HepG2 (cell line): ENCODE data around the gene UQCRC2. TPM values are rescaled to one million over a fixed set of nuclear protein-coding genes. Genes with fewer than 3 reads are reported as not detected.

Experiments
- ATF1 ChIP-seq: IDR thresholded peaks from 2 replicates; pipeline ENCODE4 v1.6.1; 2016; ENCODE audit warnings: mild to moderate bottlenecking, control low read depth
- CCAR2 ChIP-seq: fragments of 200-400 bp; formaldehyde crosslinking; optimal IDR thresholded peaks from 2 replicates; pipeline ENCODE3; 2018; ENCODE audit warnings: low read depth, mild to moderate bottlenecking, low read length, moderate library complexity
- HMG20A ChIP-seq: IDR thresholded peaks from 2 replicates; pipeline ENCODE4 v1.6.1; 2016; ENCODE audit warnings: borderline replicate concordance
- KDM4B ChIP-seq: sonication (generic); formaldehyde crosslinking; IDR thresholded peaks from 2 replicates; pipeline ENCODE4 v1.4.0; 2020; ENCODE audit warnings: missing genetic modification reagents
- KLF6 ChIP-seq: IDR thresholded peaks from 2 replicates; pipeline ENCODE4 v1.8.0; 2016; ENCODE audit warnings: missing biosample characterization, missing genetic modification reagents
- NFATC3 ChIP-seq: sonication (generic); formaldehyde crosslinking; IDR thresholded peaks from 2 replicates; pipeline ENCODE4 v1.5.1; 2020; ENCODE audit warnings: mild to moderate bottlenecking, missing genetic modification reagents
- NR3C1 ChIP-seq: sonication (generic); formaldehyde crosslinking; IDR thresholded peaks from 2 replicates; pipeline ENCODE4 v1.4.0; 2020; ENCODE audit warnings: missing genetic modification reagents
- SMARCE1 ChIP-seq: fragments of 450-650 bp; IDR thresholded peaks from 2 replicates; pipeline ENCODE4 v1.6.1; 2017; ENCODE audit warnings: borderline replicate concordance
- SRSF4 ChIP-seq: fragments of 200-400 bp; formaldehyde crosslinking; IDR thresholded peaks from one replicate; pipeline ENCODE4 v1.6.1; 2018; ENCODE audit warnings: mild to moderate bottlenecking, low read depth, low read length, moderate library complexity; ENCODE audit not compliant: poor library complexity, severe bottlenecking
- TEAD2 ChIP-seq: sonication (generic); formaldehyde crosslinking; IDR thresholded peaks from 2 replicates; pipeline ENCODE4 v1.9.0; 2021; ENCODE audit warnings: missing genetic modification reagents
- ZBTB43 ChIP-seq: sonication (generic); formaldehyde crosslinking; conservative IDR thresholded peaks from 2 replicates; pipeline ENCODE4 v1.4.0; 2020; ENCODE audit warnings: missing genetic modification reagents
- ZBTB7A ChIP-seq: sonication (generic); formaldehyde crosslinking; IDR thresholded peaks from 2 replicates; pipeline ENCODE4 v1.8.0; 2022; ENCODE audit warnings: mild to moderate bottlenecking, missing genetic modification reagents
- ZC3H4 ChIP-seq: sonication (generic); formaldehyde crosslinking; IDR thresholded peaks from 2 replicates; pipeline ENCODE4 v1.4.0; 2020; ENCODE audit warnings: missing genetic modification reagents, borderline replicate concordance
- ZFP37 ChIP-seq: sonication (generic); formaldehyde crosslinking; IDR thresholded peaks from 2 replicates; pipeline ENCODE4 v1.4.0; 2020; ENCODE audit warnings: missing genetic modification reagents, borderline replicate concordance
- ZHX2 ChIP-seq, 2 experiments: sonication (generic) in 1 of 2; formaldehyde crosslinking in 1 of 2; IDR thresholded peaks; 2 replicates each; pipeline versions ENCODE4 v1.6.1 to v1.9.0; 2014 to 2022; ENCODE audit warnings: antibody characterized with exemption in 1 of 2, borderline replicate concordance in 1 of 2, inconsistent platforms in 1 of 2, low read depth in 1 of 2, missing genetic modification reagents in 1 of 2
- ZNF331 ChIP-seq: sonication (generic); formaldehyde crosslinking; IDR thresholded peaks from 2 replicates; pipeline ENCODE4 v1.4.0; 2020; ENCODE audit warnings: missing genetic modification reagents
- ZNF605 ChIP-seq: sonication (generic); formaldehyde crosslinking; IDR thresholded peaks from 2 replicates; pipeline ENCODE4 v1.8.0; 2022; ENCODE audit warnings: mild to moderate bottlenecking, missing genetic modification reagents
- ZNF704 ChIP-seq: sonication (generic); formaldehyde crosslinking; IDR thresholded peaks from 2 replicates; pipeline ENCODE4 v1.8.1; 2023; ENCODE audit warnings: mild to moderate bottlenecking, inconsistent platforms, moderate library complexity, missing genetic modification reagents, borderline replicate concordance
- polyA plus RNA-seq, 8 experiments: library from polyadenylated mRNA; depleted of rRNA in 3 of 8; stranded (reverse) in 7 of 8; unstranded in 1 of 8; fragments of >200 nt; fragmentation: Illumina TruSeq in 4 of 8; extraction: Trizol in 4 of 8; gene quantifications; 2 replicates each; pipeline versions ENCODE4 v1.2.1 to v1.2.3, GENCODE V29; 2011 to 2016; ENCODE audit warnings: low read depth in 4 of 8, missing spikeins in 1 of 8, mixed read lengths in 1 of 8; ENCODE audit not compliant: insufficient read depth in 1 of 8
- total RNA-seq, 5 experiments: library from RNA; depleted of rRNA; stranded (reverse); fragments of >200 nt; fragmentation: Illumina TruSeq; extraction: Trizol; gene quantifications; 2 replicates each; pipeline ENCODE4 v1.2.3, GENCODE V29; 2016; ENCODE audit warnings: low read depth in 1 of 5
- TF ChIP-seq, protein P1 (sequence below): sonication (generic); formaldehyde crosslinking; IDR thresholded peaks from 2 replicates; pipeline ENCODE4 v1.4.0; 2020; ENCODE audit warnings: missing genetic modification reagents, borderline replicate concordance

The UQCRC2 gene
- total and polyA plus RNA-seq, 2 of the 13 experiments (the other 11 are each of a cell fraction or from before 2014, with no cell fraction given), result 442 to 536 TPM

DNA sequence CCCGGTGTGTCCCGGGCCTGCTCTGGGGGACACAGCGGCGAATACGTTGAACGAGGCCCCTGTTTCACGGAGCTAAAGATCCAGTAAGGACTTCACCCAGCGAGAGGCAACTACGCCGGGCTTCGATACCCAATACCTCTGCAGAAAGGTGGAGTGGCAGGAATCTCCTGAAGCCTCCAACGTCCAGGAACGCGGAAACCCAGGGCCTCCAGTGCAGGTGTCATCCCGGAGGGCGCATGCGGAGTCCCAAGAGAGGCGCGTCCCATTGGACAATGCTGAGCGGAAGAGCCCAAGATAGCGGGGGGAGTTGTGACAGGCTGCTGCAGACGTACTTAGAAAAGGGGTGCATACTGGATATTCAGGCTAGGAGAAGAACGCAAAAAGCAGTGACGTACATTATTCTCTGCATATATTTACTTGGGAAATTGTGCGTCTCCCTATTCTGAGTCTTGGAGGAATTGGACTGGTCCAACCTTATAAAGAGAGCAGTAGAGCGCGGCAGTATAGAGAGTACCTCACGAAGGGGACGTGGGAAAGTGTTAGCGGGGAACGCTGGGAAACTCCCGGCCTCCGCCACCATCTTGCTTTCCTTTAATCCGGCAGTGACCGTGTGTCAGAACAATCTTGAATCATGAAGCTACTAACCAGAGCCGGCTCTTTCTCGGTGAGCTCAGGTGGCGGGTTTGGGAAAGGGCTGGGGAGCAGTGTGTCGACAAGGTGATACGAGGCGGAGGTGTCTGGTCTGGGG, at the start of gene UQCRC2 (continued):
- peak; percentile 94 for TF ChIP-seq ZHX2 (IDR thresholded peaks at IDR 0.05; ENCODE audit: low read depth)
- TF ChIP-seq ZHX2 (CRISPR knock-in tag; IDR thresholded peaks at IDR 0.05; ENCODE audit: borderline replicate concordance), result peak; percentile 77; the same call in 1 of the 2 replicates
- TF ChIP-seq, protein P1, sequence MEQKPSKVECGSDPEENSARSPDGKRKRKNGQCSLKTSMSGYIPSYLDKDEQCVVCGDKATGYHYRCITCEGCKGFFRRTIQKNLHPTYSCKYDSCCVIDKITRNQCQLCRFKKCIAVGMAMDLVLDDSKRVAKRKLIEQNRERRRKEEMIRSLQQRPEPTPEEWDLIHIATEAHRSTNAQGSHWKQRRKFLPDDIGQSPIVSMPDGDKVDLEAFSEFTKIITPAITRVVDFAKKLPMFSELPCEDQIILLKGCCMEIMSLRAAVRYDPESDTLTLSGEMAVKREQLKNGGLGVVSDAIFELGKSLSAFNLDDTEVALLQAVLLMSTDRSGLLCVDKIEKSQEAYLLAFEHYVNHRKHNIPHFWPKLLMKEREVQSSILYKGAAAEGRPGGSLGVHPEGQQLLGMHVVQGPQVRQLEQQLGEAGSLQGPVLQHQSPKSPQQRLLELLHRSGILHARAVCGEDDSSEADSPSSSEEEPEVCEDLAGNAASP (CRISPR knock-in tag), result peak; percentile 15
- TF ChIP-seq ZBTB7A, result 0 out of 2 replicates have a peak, but pooled peaks have one; percentile 7
- TF ChIP-seq SRSF4, result no peak
- peak; percentile 65; the same call in 1 of the 2 replicates for TF ChIP-seq ZBTB43
- 0 out of 2 replicates have a peak, but pooled peaks have one; percentile 33 for TF ChIP-seq KLF6 (CRISPR knock-in tag)
- TF ChIP-seq ATF1 (CRISPR knock-in tag), result peak; percentile 85
- no peak; the same call in 1 of the 2 replicates for TF ChIP-seq ZC3H4 (CRISPR knock-in tag)
- no peak for TF ChIP-seq NR3C1 (CRISPR knock-in tag)
- 0 out of 2 replicates have a peak, but pooled peaks have one; percentile 21 for TF ChIP-seq ZFP37 (CRISPR knock-in tag)
- 0 out of 2 replicates have a peak, but pooled peaks have one; percentile 43 for TF ChIP-seq NFATC3
- TF ChIP-seq ZNF605, result peak; percentile 96
- TF ChIP-seq ZNF331 (CRISPR knock-in tag), result 0 out of 2 replicates have a peak, but pooled peaks have one; percentile 34
- TF ChIP-seq CCAR2, result peak; percentile 40
- TF ChIP-seq SMARCE1, result no peak
- TF ChIP-seq TEAD2 (CRISPR knock-in tag), result peak; percentile 65; the same call in 1 of the 2 replicates
- TF ChIP-seq HMG20A (CRISPR knock-in tag), result peak; percentile 22; the same call in 1 of the 2 replicates
- peak; percentile 81; the same call in 1 of the 2 replicates for TF ChIP-seq KDM4B (CRISPR knock-in tag)
- peak; percentile 74 for TF ChIP-seq ZNF704 (CRISPR knock-in tag)
